HCT116 (cell line): ENCODE data around the gene SBNO2. TPM values are rescaled to one million over a fixed set of nuclear protein-coding genes. Genes with fewer than 3 reads are reported as not detected.

ENCODE experiments used
- ATAC-seq: fragments of 200-7000 bp; cut with Tn5 transposase; 2 replicates; pipeline ENCODE4 v1.9.1; 2020; ENCODE audit warnings: mild to moderate bottlenecking, moderate library complexity
- BruUV-seq: library from RNA; stranded (reverse); fragments of 400-500 nt; replicated peaks from 2 replicates; lab custom pipeline; 2021; lab: Mats Ljungman, UMichigan
- CTCF ChIA-PET: fragments of 300-600 bp; sonication (Branson Sonifier 250); formaldehyde crosslinking; loops from one replicate; lab custom pipeline; 2021; ENCODE audit warnings: antibody characterized with exemption; lab: Charles Lee
- POLR2A ChIA-PET: fragments of 300-600, 350-600 bp; sonication (Branson Sonifier 250); formaldehyde crosslinking; loops from one replicate; lab custom pipeline; 2021; ENCODE audit warnings: antibody characterized with exemption; lab: Charles Lee
- RAD21 ChIA-PET, 2 experiments: fragments of 300-600 bp; sonication (Branson Sonifier 250); formaldehyde crosslinking; loops; one replicate each; lab custom pipeline; 2023; ENCODE audit warnings: low total read pairs in 2 of 2; ENCODE audit not compliant: uncharacterized antibody in 2 of 2, unreplicated experiment in 2 of 2, low non-redundant PET in 1 of 2; lab: Charles Lee
- DNase-seq: peaks from one replicate; pipeline ENCODE4 v3.0.0-alpha.2; 2010; ENCODE audit warnings: low read depth, low spot score
- H2AFZ ChIP-seq: fragments of 200-600 bp; shearing (Covaris generic), sonication (generic); 2 replicates; pipeline ENCODE4 v1.6.1; 2017; ENCODE audit warnings: low read depth, mixed run types, mixed read lengths, antibody characterized with exemption, low read length; ENCODE audit not compliant: poor library complexity, severe bottlenecking
- H3K27ac ChIP-seq: 2 replicates; pipeline ENCODE4 v1.5.1; 2012; ENCODE audit warnings: low read depth, low read length
- H3K27me3 ChIP-seq: fragments of 200-600 bp; sonication (generic); 2 replicates; pipeline ENCODE4 v1.6.1; 2016; ENCODE audit warnings: mixed run types, low read length, mixed read lengths; ENCODE audit not compliant: insufficient read depth
- H3K36me3 ChIP-seq, 2 experiments: fragments of 200-500 bp in 1 of 2; fragments of 200-600 bp in 1 of 2; sonication (Bioruptor generic) in 1 of 2; sonication (generic) in 1 of 2; 2 replicates each; pipeline versions ENCODE4 v1.5.1 to v1.6.1; 2014 to 2016; ENCODE audit warnings: low read length in 2 of 2, inconsistent platforms in 1 of 2, mixed read lengths in 1 of 2, mixed run types in 1 of 2; ENCODE audit not compliant: insufficient read depth in 2 of 2, control insufficient read depth in 1 of 2
- H3K4me1 ChIP-seq, 2 experiments: fragments of 200-600 bp in 1 of 2; sonication (generic) in 1 of 2; 2 replicates each; pipeline versions ENCODE4 v1.5.1 to v1.6.1; 2012 to 2017; ENCODE audit warnings: low read length in 2 of 2, inconsistent platforms in 1 of 2, mild to moderate bottlenecking in 1 of 2, mixed read lengths in 1 of 2, mixed run types in 1 of 2, moderate library complexity in 1 of 2; ENCODE audit not compliant: insufficient read depth in 2 of 2, control insufficient read depth in 1 of 2
- H3K4me2 ChIP-seq: fragments of 200-600 bp; sonication (generic); 2 replicates; pipeline ENCODE4 v1.6.1; 2017; ENCODE audit warnings: mixed run types, low read length, mixed read lengths
- H3K4me3 ChIP-seq, 2 experiments: fragments of 200-600 bp in 1 of 2; sonication (generic) in 1 of 2; replicated peaks in 1 of 2; 2 replicates each; pipeline ENCODE4 v1.5.1; 2011 to 2016; ENCODE audit warnings: low read length in 2 of 2, control low read depth in 1 of 2, low read depth in 1 of 2, mild to moderate bottlenecking in 1 of 2, mixed read lengths in 1 of 2, mixed run types in 1 of 2
- H3K79me2 ChIP-seq: fragments of 200-600 bp; sonication (generic); 2 replicates; pipeline ENCODE4 v1.6.1; 2017; ENCODE audit warnings: mild to moderate bottlenecking, mixed run types, low read length, moderate library complexity, mixed read lengths; ENCODE audit not compliant: insufficient read depth
- H3K9ac ChIP-seq: fragments of 200-600 bp; sonication (generic); 2 replicates; pipeline ENCODE4 v1.6.1; 2016; ENCODE audit warnings: low read length, mixed read lengths
- H3K9me2 ChIP-seq: fragments of 200-600 bp; sonication (generic), shearing (Covaris generic); 2 replicates; pipeline ENCODE4 v1.6.1; 2017; ENCODE audit warnings: mixed run types, mild to moderate bottlenecking, moderate library complexity; ENCODE audit not compliant: insufficient read depth
- H3K9me3 ChIP-seq, 2 experiments: fragments of 200-500 bp in 1 of 2; fragments of 200-600 bp in 1 of 2; sonication (Bioruptor generic) in 1 of 2; sonication (generic) in 1 of 2; 2 replicates each; pipeline ENCODE4 v1.6.1; 2014 to 2017; ENCODE audit warnings: low read length in 2 of 2, mixed read lengths in 2 of 2, inconsistent platforms in 1 of 2, low read depth in 1 of 2, mild to moderate bottlenecking in 1 of 2, mixed run types in 1 of 2, moderate library complexity in 1 of 2; ENCODE audit not compliant: control insufficient read depth in 1 of 2, insufficient read depth in 1 of 2
- H4K20me1 ChIP-seq: fragments of 200-600 bp; sonication (generic), shearing (Covaris generic); 2 replicates; pipeline ENCODE4 v1.6.1; 2017; ENCODE audit warnings: mixed run types, mild to moderate bottlenecking, moderate library complexity; ENCODE audit not compliant: insufficient read depth
- CEBPB ChIP-seq: IDR thresholded peaks from 2 replicates; pipeline ENCODE4 v1.6.1; 2012; ENCODE audit warnings: low read depth
- ELF1 ChIP-seq: IDR thresholded peaks from 2 replicates; pipeline ENCODE4 v1.6.1; 2012; ENCODE audit warnings: low read depth, borderline replicate concordance
- EZH2 ChIP-seq: fragments of 200-600 bp; sonication (generic); IDR thresholded peaks from 2 replicates; pipeline ENCODE4 v1.6.1; 2017; ENCODE audit warnings: antibody characterized with exemption, mixed run types
- MAX ChIP-seq: IDR thresholded peaks from 2 replicates; pipeline ENCODE4 v1.6.1; 2012
- POLR2AphosphoS5 ChIP-seq: IDR thresholded peaks from 2 replicates; pipeline ENCODE4 v1.6.1; 2011; ENCODE audit warnings: mild to moderate bottlenecking, low read depth, low read length, moderate library complexity
- SRF ChIP-seq: IDR thresholded peaks from 2 replicates; pipeline ENCODE4 v1.6.1; 2012; ENCODE audit warnings: low read depth
- YY1 ChIP-seq: IDR thresholded peaks from 2 replicates; pipeline ENCODE4 v1.6.1; 2011; ENCODE audit warnings: low read length, low read depth, moderate library complexity, mild to moderate bottlenecking; ENCODE audit not compliant: insufficient replicate concordance; ENCODE audit errors: extremely low read depth
- ZBTB33 ChIP-seq: IDR thresholded peaks from 2 replicates; pipeline ENCODE4 v1.6.1; 2011; ENCODE audit warnings: mild to moderate bottlenecking, low read length, moderate library complexity; ENCODE audit not compliant: insufficient replicate concordance; ENCODE audit errors: extremely low read depth
- ZFX ChIP-seq: fragments of 450-650 bp; IDR thresholded peaks from 2 replicates; pipeline ENCODE4 v1.6.1; 2017
- intact Hi-C: fragments of 100-400 bp; cut with micrococcal nuclease; formaldehyde crosslinking; loops from 2 replicates; pipeline ENCODE4 v1.10.0; 2022
- total RNA-seq: library from RNA; stranded (reverse); gene quantifications from one replicate; pipeline ENCODE4 v1.2.1, GENCODE V29; 2021; ENCODE audit not compliant: unreplicated experiment

The SBNO2 gene
- total RNA-seq, 1 experiment from 2014 or later = 66.4 TPM

GRCh38 chr19:1213391-1214286 lies 39.6 kb upstream of the SBNO2 start:
- H3K9ac ChIP-seq = peak overlapping the region; percentile 23; the same call in 1 of the 2 replicates
- H3K79me2 ChIP-seq = peaks cover 99% of the 10 kb centered on the region
- RAD21 ChIA-PET = no interaction called here
- peaks cover 2 to 24% of the 10 kb centered on the region in 2 experiments; a peak in 2 of 4 replicates for H3K36me3 ChIP-seq
- no peak overlapping the region for H3K4me3 ChIP-seq
- TF ChIP-seq MAX (no peak), SRF (no peak), EZH2 (no peak), ELF1 (no peak), YY1 (no peak), CEBPB (no peak), POLR2AphosphoS5 (no peak), ZBTB33 (no peak), ZFX (no peak)
- TF ChIP-seq, all 23 proteins: peak for 0
- CTCF ChIA-PET = interaction anchor here (1.0 to 1.2 kb wide), 2 partner anchors 31 to 100 kb away, joined by 3 to 4 read pairs; no protein-coding TSS in a partner anchor
- POLR2A ChIA-PET = interaction anchor here (0.6 kb wide), 1 partner anchor 112 kb away, joined by 3 read pairs; no protein-coding TSS in a partner anchor
- intact Hi-C loops = no loop called here
- Histone ChIP-seq H3K4me2 (no peak overlapping the region), H3K27me3 (no peaks in the 10 kb centered on the region), H3K9me2 (no peaks in the 10 kb centered on the region), H3K4me1 (peaks cover 26 to 71% of the 10 kb centered on the region in 2 experiments), H2AFZ (no peak overlapping the region), H4K20me1 (no peaks in the 10 kb centered on the region), H3K27ac (peak overlapping the region; percentile 56; the same call in 1 of the 2 replicates), H3K9me3 (no peaks in the 10 kb centered on the region)
- ATAC-seq (no peak), DNase-seq (no peak)
- BruUV-seq = no TSS peak
